NB4 (cell line): ENCODE measurements around the gene RUVBL2.

Experiments used
- MYC ChIP-seq: IDR thresholded peaks from 2 replicates; pipeline ENCODE4 v1.6.1; 2011; ENCODE audit warnings: low read depth, low read length
- POLR2A ChIP-seq: IDR thresholded peaks from 2 replicates; pipeline ENCODE4 v1.6.1; 2011; ENCODE audit warnings: mild to moderate bottlenecking; ENCODE audit not compliant: insufficient read length; ENCODE audit errors: extremely low read depth
- TF ChIP-seq, protein P1 (sequence below): IDR thresholded peaks from one replicate; pipeline ENCODE4 v1.5.1; 2012; ENCODE audit warnings: low read depth, low read length
- TF ChIP-seq, protein P2 (sequence below): IDR thresholded peaks from 2 replicates; pipeline ENCODE4 v1.6.1; 2011; ENCODE audit warnings: low read depth, low read length

DNA sequence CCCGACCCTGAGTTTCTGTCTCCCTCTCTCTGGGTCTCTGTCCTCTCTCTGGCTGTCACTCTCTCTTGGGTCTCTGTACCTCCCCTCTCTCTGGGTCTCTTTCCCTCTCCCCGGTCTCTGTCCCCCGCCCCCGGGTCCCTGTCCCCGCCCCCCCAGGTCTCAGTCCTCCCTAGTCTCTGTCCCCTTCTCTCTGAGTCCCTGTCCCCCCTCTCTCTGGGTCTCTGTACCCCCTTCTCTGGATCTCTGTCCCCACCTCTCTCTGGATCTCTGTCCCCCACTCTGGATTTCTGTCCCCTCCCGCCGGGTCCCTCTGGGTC, 30.9 kb upstream of the RUVBL2 start:
- TF ChIP-seq, protein P1, sequence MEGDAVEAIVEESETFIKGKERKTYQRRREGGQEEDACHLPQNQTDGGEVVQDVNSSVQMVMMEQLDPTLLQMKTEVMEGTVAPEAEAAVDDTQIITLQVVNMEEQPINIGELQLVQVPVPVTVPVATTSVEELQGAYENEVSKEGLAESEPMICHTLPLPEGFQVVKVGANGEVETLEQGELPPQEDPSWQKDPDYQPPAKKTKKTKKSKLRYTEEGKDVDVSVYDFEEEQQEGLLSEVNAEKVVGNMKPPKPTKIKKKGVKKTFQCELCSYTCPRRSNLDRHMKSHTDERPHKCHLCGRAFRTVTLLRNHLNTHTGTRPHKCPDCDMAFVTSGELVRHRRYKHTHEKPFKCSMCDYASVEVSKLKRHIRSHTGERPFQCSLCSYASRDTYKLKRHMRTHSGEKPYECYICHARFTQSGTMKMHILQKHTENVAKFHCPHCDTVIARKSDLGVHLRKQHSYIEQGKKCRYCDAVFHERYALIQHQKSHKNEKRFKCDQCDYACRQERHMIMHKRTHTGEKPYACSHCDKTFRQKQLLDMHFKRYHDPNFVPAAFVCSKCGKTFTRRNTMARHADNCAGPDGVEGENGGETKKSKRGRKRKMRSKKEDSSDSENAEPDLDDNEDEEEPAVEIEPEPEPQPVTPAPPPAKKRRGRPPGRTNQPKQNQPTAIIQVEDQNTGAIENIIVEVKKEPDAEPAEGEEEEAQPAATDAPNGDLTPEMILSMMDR: no peak
- TF ChIP-seq POLR2A: no peak
- TF ChIP-seq MYC: no peak
- TF ChIP-seq, protein P2, sequence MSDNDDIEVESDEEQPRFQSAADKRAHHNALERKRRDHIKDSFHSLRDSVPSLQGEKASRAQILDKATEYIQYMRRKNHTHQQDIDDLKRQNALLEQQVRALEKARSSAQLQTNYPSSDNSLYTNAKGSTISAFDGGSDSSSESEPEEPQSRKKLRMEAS: no peak
